NCI-H1694 (cell line): ENCODE measurements around the gene PPWD1.
A peak's percentile ranks its signal among the peaks of the same experiment; 100 is the strongest.

Source experiments
- DNase-seq: peaks from one replicate; lab custom pipeline; 2025; lab: John Stamatoyannopoulos, UW

The PPWD1 gene

GRCh38 chr5:65624025-65624570, 61.0 kb downstream of the PPWD1 start, which contains the start of gene TRIM23:
Gene TRIM23 (minus strand): TSS chr5:65624333. CDS start chr5:65624274, 59 bp downstream.
- peak; percentile 84 for DNase-seq

DNA sequence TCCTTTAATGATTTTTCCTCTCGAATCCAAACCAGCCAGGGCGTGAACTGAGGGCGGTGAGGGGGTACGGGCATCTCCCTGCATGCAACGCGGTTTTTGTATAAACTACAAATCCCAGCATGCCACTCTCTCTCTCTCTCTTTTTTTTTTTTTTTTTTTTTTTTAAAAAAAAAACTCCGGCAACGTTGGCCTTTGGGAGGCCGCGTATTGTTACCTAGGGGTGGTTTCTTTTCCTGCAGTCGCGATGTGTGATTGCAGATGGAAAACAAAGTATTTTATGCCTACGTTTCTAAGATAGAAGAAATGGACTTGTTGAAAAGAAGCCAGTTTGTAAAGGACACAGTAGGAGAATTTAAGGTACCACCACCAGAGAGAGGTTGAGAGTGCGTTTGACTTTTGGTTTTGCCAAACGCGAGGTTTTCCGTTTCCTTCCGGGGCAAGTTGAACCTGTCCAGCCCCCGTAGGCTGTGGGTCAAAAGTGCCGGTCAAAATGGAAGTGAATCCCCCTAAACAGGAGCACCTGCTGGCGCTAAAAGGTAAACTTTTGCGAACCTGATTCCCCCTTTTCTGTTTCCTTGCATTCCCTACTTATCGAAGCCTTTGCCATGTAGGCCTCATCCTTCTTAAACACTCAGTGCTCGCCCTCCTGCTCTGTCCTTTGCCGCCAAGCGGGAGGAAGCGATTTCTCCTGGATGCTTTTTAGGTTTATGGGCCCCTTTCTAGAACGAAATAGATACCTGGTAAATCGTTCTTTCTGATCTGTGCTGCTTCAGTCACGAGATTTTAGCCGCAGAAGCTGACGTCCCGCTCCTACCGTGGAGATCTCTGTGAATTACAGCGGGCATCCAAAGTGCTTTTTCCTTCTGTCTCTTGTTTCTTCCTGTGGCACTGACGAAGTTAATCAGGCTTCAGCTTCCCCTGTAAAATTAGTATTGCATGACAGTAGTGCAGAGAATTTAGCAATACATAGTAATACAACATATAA, 61.8 kb downstream of the PPWD1 start, which contains the start of the genes SHLD3 and TRAPPC13:
SHLD3 (plus strand) TSS at position 457 of the 985 bp plus-strand sequence. CDS start 4,561 bp downstream, outside the sequence.
TRAPPC13 (plus strand) TSS at position 457 of the 985 bp plus-strand sequence; CDS start at position 491, 34 bp downstream.
- peak; percentile 84 for DNase-seq

DNA sequence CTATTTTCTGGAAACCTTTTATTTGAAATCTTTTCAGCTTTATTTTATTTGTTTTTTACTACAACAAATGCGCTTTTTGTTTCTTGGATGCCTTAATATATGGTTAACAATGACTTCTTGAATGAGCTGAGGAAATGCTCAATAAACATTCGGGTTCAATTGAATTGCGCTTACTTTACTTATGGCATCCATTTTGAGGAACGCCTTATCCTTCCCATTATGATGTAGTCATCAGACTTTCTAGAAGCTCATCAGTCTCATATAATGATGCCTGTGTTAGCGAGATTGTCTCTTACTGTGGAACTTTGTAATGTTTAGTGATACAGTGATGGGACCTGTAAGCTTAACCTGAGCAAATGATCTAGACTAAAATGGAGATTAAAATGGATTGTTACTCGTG, 62.6 kb downstream of the PPWD1 start:
- no peak for DNase-seq

- DNase-seq, result no peak
These were observed 67.9 kb downstream of the PPWD1 start for GRCh38 chr5:65630981-65631380.
